ENCODE measurements around the gene DEXI.

- TF ChIP-seq CTCF (IDR thresholded peaks at IDR 0.05): peak in 1 of 5 experiments; percentile 25
- no peak for TF ChIP-seq POLR2AphosphoS5 (IDR thresholded peaks at IDR 0.05)
- no peak for TF ChIP-seq POLR2A (IDR thresholded peaks at IDR 0.05)
Measured at GRCh38 chr16:10919003-10919351, 23.3 kb downstream of the DEXI start.
